K562 (cell line): ENCODE data around the gene BCL7C. TPM values are rescaled to one million over a fixed set of nuclear protein-coding genes. Genes with fewer than 3 reads are reported as not detected.

Source experiments
- CBFA2T2 ChIP-seq: fragments of 450-650 bp; conservative IDR thresholded peaks from 2 replicates; pipeline ENCODE4 v1.6.1; 2017; ENCODE audit warnings: mild to moderate bottlenecking
- CEBPB ChIP-seq: fragments of 450-650 bp; IDR thresholded peaks from 2 replicates; pipeline ENCODE4 v1.6.1; 2016; ENCODE audit warnings: missing genetic modification characterization, missing compliant biosample characterization
- FOXK2 ChIP-seq, 2 experiments: fragments of 450-650 bp; IDR thresholded peaks in 1 of 2; conservative IDR thresholded peaks in 1 of 2; 2 replicates each; pipeline ENCODE4 v1.6.1; 2016; ENCODE audit warnings: low read depth in 2 of 2, mild to moderate bottlenecking in 1 of 2
- MYC ChIP-seq, 2 experiments: fragments of 250-450 bp in 1 of 2; sonication (Bioruptor Pico) in 1 of 2; IDR thresholded peaks; 2 replicates each; pipeline versions ENCODE4 v1.5.1 to v1.6.1; 2012 to 2021; ENCODE audit warnings: low read depth in 2 of 2, borderline replicate concordance in 1 of 2, improper control_type of control experiment in 1 of 2, low read length in 1 of 2, mild to moderate bottlenecking in 1 of 2, moderate library complexity in 1 of 2
- NUFIP1 ChIP-seq: fragments of 450-650 bp; IDR thresholded peaks from 2 replicates; pipeline ENCODE4 v1.6.1; 2018; ENCODE audit not compliant: partially characterized antibody
- REST ChIP-seq, 2 experiments: fragments of 450-650 bp; formaldehyde crosslinking in 1 of 2; IDR thresholded peaks; 2 replicates each; pipeline versions ENCODE4 v1.4.0 to v1.6.1; 2014 to 2020; ENCODE audit warnings: mild to moderate bottlenecking in 2 of 2, borderline replicate concordance in 1 of 2, low read depth in 1 of 2
- RFX5 ChIP-seq: IDR thresholded peaks from 2 replicates; pipeline ENCODE4 v1.6.1; 2011; ENCODE audit warnings: low read depth, mild to moderate bottlenecking, improper control_type of control experiment, low read length
- SETDB1 ChIP-seq: IDR thresholded peaks from one replicate; pipeline ENCODE4 v1.6.1; 2012; ENCODE audit warnings: low read length, control low read depth, inconsistent platforms
- SP1 ChIP-seq: sonication (generic); formaldehyde crosslinking; IDR thresholded peaks from 2 replicates; pipeline ENCODE4 v1.8.1; 2022; ENCODE audit warnings: mild to moderate bottlenecking, missing genetic modification reagents
- TBP ChIP-seq: optimal IDR thresholded peaks from 2 replicates; pipeline ENCODE3; 2011; ENCODE audit warnings: low read depth, low read length, improper control_type of control experiment
- TFAP4 ChIP-seq: sonication (generic); formaldehyde crosslinking; IDR thresholded peaks from 2 replicates; pipeline ENCODE4 v1.8.0; 2022; ENCODE audit warnings: missing genetic modification reagents, mild to moderate bottlenecking, moderate library complexity, borderline replicate concordance
- TSHZ1 ChIP-seq: fragments of 250-450 bp; sonication (Bioruptor Pico); IDR thresholded peaks from 2 replicates; pipeline ENCODE4 v1.4.0; 2020; ENCODE audit warnings: mild to moderate bottlenecking, moderate library complexity
- ZEB2 ChIP-seq: fragments of 450-650 bp; IDR thresholded peaks from 2 replicates; pipeline ENCODE4 v1.6.1; 2016
- ZNF12 ChIP-seq: sonication (generic); formaldehyde crosslinking; IDR thresholded peaks from 2 replicates; pipeline ENCODE4 v1.4.0; 2020; ENCODE audit warnings: mild to moderate bottlenecking, missing genetic modification reagents
- ZNF23 ChIP-seq: fragments of 250-450 bp; sonication (Bioruptor Pico); IDR thresholded peaks from 2 replicates; pipeline ENCODE4 v1.4.0; 2020; ENCODE audit warnings: mild to moderate bottlenecking
- polyA plus RNA-seq, 8 experiments: library from polyadenylated mRNA; depleted of rRNA in 4 of 8; stranded (reverse) in 5 of 8; unstranded in 3 of 8; fragments of >200 nt; fragmentation: Nextera tagmentation in 2 of 8; fragmentation: Illumina TruSeq in 1 of 8; extraction: Ambion mirVana in 2 of 8; extraction: Trizol in 1 of 8; gene quantifications; 2 replicates each; pipeline versions ENCODE4 v1.2.1 to v1.2.3, GENCODE V29; 2011 to 2014; ENCODE audit warnings: inconsistent platforms in 1 of 8, missing spikeins in 1 of 8
- total RNA-seq, 7 experiments: library from RNA; depleted of rRNA in 6 of 7; stranded (reverse); fragments of >200 nt in 6 of 7; fragmentation: Illumina TruSeq in 2 of 7; extraction: Trizol in 2 of 7; gene quantifications; 2 replicates each; pipeline versions ENCODE4 v1.2.1 to v1.2.3, GENCODE V29; 2011 to 2021; ENCODE audit warnings: low replicate concordance in 1 of 7

BCL7C gene
- total and polyA plus RNA-seq, 9 of the 15 experiments (the other 6 are each of a cell fraction or from before 2014, with no cell fraction given), result 1.7 to 85.8 (median 19.6) TPM

- no peak for TF ChIP-seq SETDB1
- no peak for TF ChIP-seq TBP
- no peak for TF ChIP-seq SP1 (CRISPR knock-in tag)
- no peak for TF ChIP-seq NUFIP1
- no peak for TF ChIP-seq ZNF23 (CRISPR knock-in tag)
- TF ChIP-seq REST (IDR thresholded peaks at IDR 0.05; ENCODE audit: borderline replicate concordance), result peak; percentile 43
- TF ChIP-seq REST (CRISPR knock-in tag; IDR thresholded peaks at IDR 0.05; ENCODE audit: low read depth), result no peak
- no peak for TF ChIP-seq ZNF12 (CRISPR knock-in tag)
- no peak for TF ChIP-seq MYC (IDR thresholded peaks at IDR 0.05; ENCODE audit: low read depth, low read length)
- no peak for TF ChIP-seq MYC (CRISPR knock-in tag; IDR thresholded peaks at IDR 0.05; ENCODE audit: borderline replicate concordance, low read depth)
- TF ChIP-seq FOXK2 (conservative IDR thresholded peaks at IDR 0.05 in 1 of 2, IDR thresholded peaks at IDR 0.05 in 1 of 2; ENCODE audit: low read depth in 2 of 2), result no peak
- TF ChIP-seq CBFA2T2, result no peak
- TF ChIP-seq CEBPB, result no peak
- TF ChIP-seq ZEB2, result no peak
- TF ChIP-seq RFX5, result no peak
- TF ChIP-seq TFAP4, result peak; percentile 53; the same call in 1 of the 2 replicates
- no peak for TF ChIP-seq TSHZ1 (CRISPR knock-in tag)
These were observed 7.5 kb upstream of the BCL7C start (continued) for GRCh38 chr16:30901201-30902028.
